ENCODE measurements around the gene KRT2.

- TF ChIP-seq, protein P1, sequence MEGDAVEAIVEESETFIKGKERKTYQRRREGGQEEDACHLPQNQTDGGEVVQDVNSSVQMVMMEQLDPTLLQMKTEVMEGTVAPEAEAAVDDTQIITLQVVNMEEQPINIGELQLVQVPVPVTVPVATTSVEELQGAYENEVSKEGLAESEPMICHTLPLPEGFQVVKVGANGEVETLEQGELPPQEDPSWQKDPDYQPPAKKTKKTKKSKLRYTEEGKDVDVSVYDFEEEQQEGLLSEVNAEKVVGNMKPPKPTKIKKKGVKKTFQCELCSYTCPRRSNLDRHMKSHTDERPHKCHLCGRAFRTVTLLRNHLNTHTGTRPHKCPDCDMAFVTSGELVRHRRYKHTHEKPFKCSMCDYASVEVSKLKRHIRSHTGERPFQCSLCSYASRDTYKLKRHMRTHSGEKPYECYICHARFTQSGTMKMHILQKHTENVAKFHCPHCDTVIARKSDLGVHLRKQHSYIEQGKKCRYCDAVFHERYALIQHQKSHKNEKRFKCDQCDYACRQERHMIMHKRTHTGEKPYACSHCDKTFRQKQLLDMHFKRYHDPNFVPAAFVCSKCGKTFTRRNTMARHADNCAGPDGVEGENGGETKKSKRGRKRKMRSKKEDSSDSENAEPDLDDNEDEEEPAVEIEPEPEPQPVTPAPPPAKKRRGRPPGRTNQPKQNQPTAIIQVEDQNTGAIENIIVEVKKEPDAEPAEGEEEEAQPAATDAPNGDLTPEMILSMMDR (IDR thresholded peaks at IDR 0.05) = no peak
- no peak for TF ChIP-seq POLR2AphosphoS5 (IDR thresholded peaks at IDR 0.05)
Measured at GRCh38 chr12:52600941-52601481, 51.0 kb downstream of the KRT2 start, which contains the start of gene KRT72.
